Astrocyte (in vitro differentiated cells and primary cell): ENCODE measurements around the gene FAT4. TPM values are rescaled to one million over a fixed set of nuclear protein-coding genes. Genes with fewer than 3 reads are reported as not detected.

Experiments
- DNase-seq: peaks from one replicate; pipeline ENCODE4 v3.0.0-alpha.2; 2010; ENCODE audit warnings: low read depth
- FAIRE-seq: peaks from 2 replicates; lab custom pipeline; 2011; peaks lifted over from hg19 to GRCh38; lab: Jason Lieb, UNC
- H2AFZ ChIP-seq: 2 replicates; pipeline ENCODE4 v1.6.0; 2012; ENCODE audit warnings: low read depth, low read length, inconsistent platforms
- H3K27ac ChIP-seq: 2 replicates; pipeline ENCODE4 v1.5.1; 2011; ENCODE audit warnings: low read depth, low read length, inconsistent platforms
- H3K27me3 ChIP-seq: 2 replicates; pipeline ENCODE4 v1.6.0; 2011; ENCODE audit warnings: low read length, inconsistent platforms; ENCODE audit not compliant: insufficient read depth
- H3K36me3 ChIP-seq: 2 replicates; pipeline ENCODE4 v1.5.1; 2011; ENCODE audit warnings: low read length, inconsistent platforms; ENCODE audit not compliant: insufficient read depth
- H3K4me1 ChIP-seq: 2 replicates; pipeline ENCODE4 v1.5.1; 2011; ENCODE audit warnings: low read length, inconsistent platforms; ENCODE audit not compliant: insufficient read depth
- H3K4me2 ChIP-seq: 2 replicates; pipeline ENCODE4 v1.6.0; 2012; ENCODE audit warnings: low read length, inconsistent platforms
- H3K4me3 ChIP-seq: 2 replicates; pipeline ENCODE4 v1.5.1; 2011; ENCODE audit warnings: low read depth, mild to moderate bottlenecking, low read length, inconsistent platforms; ENCODE audit not compliant: insufficient read depth
- H3K79me2 ChIP-seq: 2 replicates; pipeline ENCODE4 v1.6.0; 2012; ENCODE audit warnings: mild to moderate bottlenecking, low read length, inconsistent platforms; ENCODE audit not compliant: insufficient read depth
- H3K9ac ChIP-seq: 2 replicates; pipeline ENCODE4 v1.6.0; 2012; ENCODE audit warnings: mild to moderate bottlenecking, low read length, inconsistent platforms
- H3K9me3 ChIP-seq: 2 replicates; pipeline ENCODE4 v1.5.1; 2012; ENCODE audit warnings: low read depth, mild to moderate bottlenecking, low read length, inconsistent platforms; ENCODE audit not compliant: insufficient read depth
- H4K20me1 ChIP-seq: 2 replicates; pipeline ENCODE4 v1.6.0; 2012; ENCODE audit warnings: low read length, inconsistent platforms; ENCODE audit not compliant: insufficient read depth
- H3K27ac Mint-ChIP-seq: one replicate; pipeline ENCODE4 v1.8.0; 2021; ENCODE audit warnings: mild to moderate bottlenecking, mixed read lengths; ENCODE audit not compliant: unreplicated experiment
- H3K27me3 Mint-ChIP-seq: one replicate; pipeline ENCODE4 v1.8.0; 2021; ENCODE audit warnings: low read depth, mixed read lengths; ENCODE audit not compliant: unreplicated experiment
- H3K36me3 Mint-ChIP-seq: one replicate; pipeline ENCODE4 v1.8.0; 2021; ENCODE audit warnings: low read depth, mixed read lengths; ENCODE audit not compliant: unreplicated experiment
- H3K4me1 Mint-ChIP-seq: one replicate; pipeline ENCODE4 v1.8.0; 2021; ENCODE audit warnings: low read depth, mixed read lengths; ENCODE audit not compliant: unreplicated experiment
- H3K4me3 Mint-ChIP-seq: one replicate; pipeline ENCODE4 v1.8.0; 2021; ENCODE audit warnings: mild to moderate bottlenecking, moderate library complexity, mixed read lengths; ENCODE audit not compliant: unreplicated experiment
- H3K9me3 Mint-ChIP-seq: one replicate; pipeline ENCODE4 v1.8.0; 2021; ENCODE audit warnings: mild to moderate bottlenecking, mixed read lengths; ENCODE audit not compliant: unreplicated experiment
- EZH2 ChIP-seq: IDR thresholded peaks from 2 replicates; pipeline ENCODE4 v1.6.1; 2012; ENCODE audit warnings: mild to moderate bottlenecking, low read length, inconsistent platforms; ENCODE audit not compliant: insufficient read depth
- total RNA-seq: library from RNA; stranded (reverse); gene quantifications from 2 replicates; pipeline ENCODE4 v1.2.1, GENCODE V29; 2021
- TF ChIP-seq, protein P1 (sequence below): IDR thresholded peaks from 2 replicates; pipeline ENCODE4 v1.5.1; 2011; ENCODE audit warnings: low read depth, mild to moderate bottlenecking, inconsistent platforms, low read length, moderate library complexity; ENCODE audit not compliant: insufficient read depth

FAT4 gene
- total RNA-seq, 1 donor from 2014 or later: 7.4 TPM

- Histone ChIP-seq H3K9ac (no peak overlapping the region), H3K9me3 (no peaks in the 10 kb centered on the region), H3K79me2 (no peaks in the 10 kb centered on the region), H2AFZ (no peak overlapping the region), H3K36me3 (no peaks in the 10 kb centered on the region), H4K20me1 (no peaks in the 10 kb centered on the region), H3K27me3 (no peaks in the 10 kb centered on the region), H3K4me3 (no peak overlapping the region), H3K27ac (no peak overlapping the region), H3K4me1 (no peaks in the 10 kb centered on the region), H3K4me2 (no peak overlapping the region)
- FAIRE-seq: no peak
- Mint-ChIP-seq H3K9me3 (no peaks in the 10 kb centered on the region), H3K27ac (no peak overlapping the region), H3K4me3 (no peak overlapping the region), H3K4me1 (peaks cover 3% of the 10 kb centered on the region), H3K27me3 (no peaks in the 10 kb centered on the region), H3K36me3 (no peaks in the 10 kb centered on the region)
- no peak for DNase-seq
- TF ChIP-seq EZH2: no peak
- TF ChIP-seq, protein P1, sequence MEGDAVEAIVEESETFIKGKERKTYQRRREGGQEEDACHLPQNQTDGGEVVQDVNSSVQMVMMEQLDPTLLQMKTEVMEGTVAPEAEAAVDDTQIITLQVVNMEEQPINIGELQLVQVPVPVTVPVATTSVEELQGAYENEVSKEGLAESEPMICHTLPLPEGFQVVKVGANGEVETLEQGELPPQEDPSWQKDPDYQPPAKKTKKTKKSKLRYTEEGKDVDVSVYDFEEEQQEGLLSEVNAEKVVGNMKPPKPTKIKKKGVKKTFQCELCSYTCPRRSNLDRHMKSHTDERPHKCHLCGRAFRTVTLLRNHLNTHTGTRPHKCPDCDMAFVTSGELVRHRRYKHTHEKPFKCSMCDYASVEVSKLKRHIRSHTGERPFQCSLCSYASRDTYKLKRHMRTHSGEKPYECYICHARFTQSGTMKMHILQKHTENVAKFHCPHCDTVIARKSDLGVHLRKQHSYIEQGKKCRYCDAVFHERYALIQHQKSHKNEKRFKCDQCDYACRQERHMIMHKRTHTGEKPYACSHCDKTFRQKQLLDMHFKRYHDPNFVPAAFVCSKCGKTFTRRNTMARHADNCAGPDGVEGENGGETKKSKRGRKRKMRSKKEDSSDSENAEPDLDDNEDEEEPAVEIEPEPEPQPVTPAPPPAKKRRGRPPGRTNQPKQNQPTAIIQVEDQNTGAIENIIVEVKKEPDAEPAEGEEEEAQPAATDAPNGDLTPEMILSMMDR: no peak
These were observed 38.4 kb downstream of the FAT4 start for GRCh38 chr4:125353131-125353530.

- H3K9me3 Mint-ChIP-seq: no peaks in the 10 kb centered on the region
- H3K27me3 ChIP-seq: no peaks in the 10 kb centered on the region
- no peaks in the 10 kb centered on the region for H3K79me2 ChIP-seq
- H4K20me1 ChIP-seq: no peaks in the 10 kb centered on the region
- H3K4me3 ChIP-seq: no peak overlapping the region
- no peak overlapping the region for H2AFZ ChIP-seq
- no peaks in the 10 kb centered on the region for H3K36me3 Mint-ChIP-seq
- no peak overlapping the region for H3K4me2 ChIP-seq
- H3K9me3 ChIP-seq: no peaks in the 10 kb centered on the region
- TF ChIP-seq, protein P1: no peak
- no peak for TF ChIP-seq EZH2
- H3K27ac ChIP-seq: no peak overlapping the region
- peaks cover 3% of the 10 kb centered on the region for H3K4me1 Mint-ChIP-seq
- H3K4me3 Mint-ChIP-seq: no peak overlapping the region
- H3K27me3 Mint-ChIP-seq: no peaks in the 10 kb centered on the region
- FAIRE-seq (no peak), DNase-seq (no peak)
- H3K9ac ChIP-seq: no peak overlapping the region
- no peaks in the 10 kb centered on the region for H3K4me1 ChIP-seq
- H3K36me3 ChIP-seq: no peaks in the 10 kb centered on the region
- H3K27ac Mint-ChIP-seq: no peak overlapping the region
These were observed 41.0 kb downstream of the FAT4 start for GRCh38 chr4:125355791-125356190.

GRCh38 chr4:125357675-125358074 is 42.9 kb downstream of the FAT4 start:
- H3K9ac ChIP-seq: no peak overlapping the region
- no peaks in the 10 kb centered on the region for H3K27me3 ChIP-seq
- FAIRE-seq (no peak), DNase-seq (no peak)
- no peaks in the 10 kb centered on the region for H3K36me3 ChIP-seq
- H3K9me3 ChIP-seq: no peaks in the 10 kb centered on the region
- no peak overlapping the region for H3K4me3 ChIP-seq
- no peaks in the 10 kb centered on the region for H4K20me1 ChIP-seq
- no peak overlapping the region for H3K27ac Mint-ChIP-seq
- no peaks in the 10 kb centered on the region for H3K36me3 Mint-ChIP-seq
- H3K9me3 Mint-ChIP-seq: no peaks in the 10 kb centered on the region
- H3K27ac ChIP-seq: no peak overlapping the region
- no peak overlapping the region for H3K4me2 ChIP-seq
- no peaks in the 10 kb centered on the region for H3K4me1 Mint-ChIP-seq
- no peaks in the 10 kb centered on the region for H3K27me3 Mint-ChIP-seq
- H2AFZ ChIP-seq: no peak overlapping the region
- H3K4me3 Mint-ChIP-seq: no peak overlapping the region
- H3K79me2 ChIP-seq: no peaks in the 10 kb centered on the region
- no peaks in the 10 kb centered on the region for H3K4me1 ChIP-seq
- no peak for TF ChIP-seq EZH2
- TF ChIP-seq, protein P1: no peak
